ENCODE measurements around the gene C6orf132.
"Not testable (repeated sequence)": the region's sequence is repeated elsewhere in the genome, so short reads cannot be mapped to it uniquely, and the experiment has no call there.

Gene C6orf132

DNA sequence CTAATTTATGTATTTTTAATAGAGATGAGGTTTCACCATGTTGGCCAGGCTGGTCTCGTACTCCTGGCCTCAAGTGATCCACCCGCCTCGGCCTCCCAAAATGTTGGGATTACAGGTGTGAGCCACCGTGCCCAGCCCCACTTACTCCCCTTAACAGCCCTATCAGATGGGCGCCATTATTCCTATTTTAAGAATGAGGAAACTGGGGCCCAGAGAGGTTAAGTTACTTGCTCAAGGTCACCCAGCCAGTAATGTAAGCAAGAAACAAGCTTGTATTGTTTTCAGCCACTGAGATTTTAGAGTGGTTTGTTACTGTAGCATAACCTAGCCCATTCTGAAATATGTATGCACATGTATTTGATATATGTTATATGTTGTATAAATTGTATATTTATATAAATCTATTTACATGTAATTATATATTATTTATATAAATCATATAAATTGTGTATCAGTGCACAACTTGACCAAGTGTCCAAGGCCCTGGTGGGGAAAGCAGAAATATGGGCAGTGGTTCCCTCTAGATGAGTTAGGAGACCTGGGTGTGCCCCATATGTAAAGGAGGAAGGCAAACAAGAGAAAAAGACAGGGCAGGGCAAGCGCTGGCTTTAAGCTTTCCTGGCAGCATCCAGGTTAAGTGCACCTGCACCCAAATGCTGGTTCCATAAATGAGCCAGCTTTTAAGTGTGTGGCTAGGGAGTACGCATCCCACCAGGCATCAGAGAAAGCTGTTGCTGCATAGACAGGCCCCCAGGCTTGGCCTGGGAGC is 29.6 kb upstream of the C6orf132 start:
- in situ Hi-C loops (cut with HindIII; ENCODE audit: low pct_unique_long_range_greater_than_20kb, low sequenced_read_pairs): no loop called here
- DNase-seq (ENCODE audit: low read depth in 1 of 2, low spot score in 1 of 2): no peak
- TF ChIP-seq JUND (IDR thresholded peaks at IDR 0.05; ENCODE audit: low read depth): no peak

- in situ Hi-C loops (cut with HindIII; ENCODE audit: low pct_unique_long_range_greater_than_20kb, low sequenced_read_pairs); DNase-seq (ENCODE audit: low read depth in 1 of 2, low spot score in 1 of 2): not testable (repeated sequence)
Measured at GRCh38 chr6:42169780-42170179, 27.4 kb upstream of the C6orf132 start.

DNA sequence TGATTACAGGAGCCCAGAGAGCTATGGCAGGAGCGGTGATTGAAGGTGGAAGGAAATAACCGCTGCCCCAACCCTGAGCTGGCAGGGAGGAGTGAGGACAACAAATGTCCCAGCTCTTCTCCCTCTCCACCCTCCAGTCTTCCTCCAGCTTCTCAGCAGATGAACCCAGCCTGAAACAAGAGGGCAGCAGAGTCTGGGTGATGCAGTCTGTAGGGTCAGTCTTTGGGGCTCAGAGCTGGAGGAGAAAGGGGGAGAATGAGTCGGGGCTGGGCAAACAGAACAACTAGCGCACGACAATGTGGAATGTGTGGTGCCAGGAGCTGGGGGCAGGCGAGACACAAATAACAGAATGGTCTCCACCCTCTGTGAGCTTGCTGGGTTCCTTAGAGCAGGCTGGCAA is 26.2 kb upstream of the C6orf132 start:
- no peak for DNase-seq (ENCODE audit: low read depth in 1 of 2, low spot score in 1 of 2)
- TF ChIP-seq JUND (IDR thresholded peaks at IDR 0.05; ENCODE audit: low read depth): no peak
- in situ Hi-C loops (cut with HindIII; ENCODE audit: low pct_unique_long_range_greater_than_20kb, low sequenced_read_pairs): no loop called here

DNA sequence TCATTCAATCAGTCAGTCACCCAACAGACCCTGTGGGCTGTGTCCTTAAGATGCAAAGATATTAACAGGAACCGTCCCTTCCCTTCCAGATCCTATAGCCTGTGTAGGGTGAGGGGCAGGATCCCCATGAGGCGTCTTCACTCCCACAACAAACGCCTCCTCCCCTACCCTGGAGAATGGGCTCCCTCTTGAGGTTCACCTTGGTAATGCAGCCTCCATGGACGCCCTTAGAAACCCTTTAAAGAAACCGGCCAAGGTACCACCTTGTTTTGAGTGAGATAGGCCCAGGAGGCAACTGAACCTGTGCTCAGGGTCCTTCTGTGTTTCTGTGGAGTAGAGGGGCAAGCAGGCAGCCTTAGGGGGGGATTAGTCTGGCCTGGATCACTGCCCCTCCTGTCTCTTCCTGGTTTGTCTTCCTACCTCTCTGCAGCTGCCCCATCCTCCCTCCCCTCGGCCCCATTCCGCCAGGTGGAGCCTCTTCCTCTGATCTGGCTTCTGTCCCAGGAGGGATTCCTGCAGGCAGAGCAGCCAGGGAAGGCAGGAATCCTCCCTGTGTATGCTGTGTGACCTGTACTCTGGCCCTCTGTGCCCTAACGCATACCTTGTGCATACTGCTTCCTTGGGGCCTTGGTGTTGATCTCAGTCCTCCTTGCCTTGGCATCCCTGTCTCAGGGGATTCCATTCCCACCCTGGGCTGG is 24.2 kb upstream of the C6orf132 start:
- peak; percentile 81 to 92 for DNase-seq (ENCODE audit: low read depth in 1 of 2, low spot score in 1 of 2)
- in situ Hi-C loops (cut with HindIII; ENCODE audit: low pct_unique_long_range_greater_than_20kb, low sequenced_read_pairs): no loop called here

GRCh38 chr6:42165016-42165415 is 22.6 kb upstream of the C6orf132 start:
- TF ChIP-seq JUND (IDR thresholded peaks at IDR 0.05; ENCODE audit: low read depth): no peak
- in situ Hi-C loops (cut with HindIII; ENCODE audit: low pct_unique_long_range_greater_than_20kb, low sequenced_read_pairs): no loop called here
- no peak for DNase-seq (ENCODE audit: low read depth in 1 of 2, low spot score in 1 of 2)

More for the DNA sequence above, 24.2 kb upstream of the C6orf132 start:
- TF ChIP-seq JUND (IDR thresholded peaks at IDR 0.05; ENCODE audit: low read depth): no peak

DNA sequence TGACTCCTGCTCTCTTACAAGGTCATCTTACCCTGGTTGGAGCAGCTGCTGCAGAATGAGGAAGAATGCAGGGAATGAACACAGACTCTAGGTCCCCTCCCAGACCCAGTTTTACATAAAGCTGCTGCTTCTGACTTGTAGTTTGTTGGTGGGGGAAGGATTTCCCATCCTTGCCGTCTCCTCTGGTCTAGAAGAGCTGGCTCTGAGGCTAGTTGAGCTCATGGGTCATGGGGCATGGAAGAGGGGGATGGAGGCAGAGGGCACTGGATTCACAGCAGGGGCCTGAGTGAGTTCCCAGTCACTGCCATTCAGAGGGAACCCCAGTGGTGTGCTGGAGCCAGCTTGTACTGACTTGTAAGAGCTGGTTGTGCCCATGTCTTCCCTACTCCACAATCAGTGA is 21.6 kb upstream of the C6orf132 start:
- in situ Hi-C loops (cut with HindIII; ENCODE audit: low pct_unique_long_range_greater_than_20kb, low sequenced_read_pairs): no loop called here
- no peak for TF ChIP-seq JUND (IDR thresholded peaks at IDR 0.05; ENCODE audit: low read depth)
- DNase-seq (ENCODE audit: low read depth in 1 of 2, low spot score in 1 of 2): no peak

DNA sequence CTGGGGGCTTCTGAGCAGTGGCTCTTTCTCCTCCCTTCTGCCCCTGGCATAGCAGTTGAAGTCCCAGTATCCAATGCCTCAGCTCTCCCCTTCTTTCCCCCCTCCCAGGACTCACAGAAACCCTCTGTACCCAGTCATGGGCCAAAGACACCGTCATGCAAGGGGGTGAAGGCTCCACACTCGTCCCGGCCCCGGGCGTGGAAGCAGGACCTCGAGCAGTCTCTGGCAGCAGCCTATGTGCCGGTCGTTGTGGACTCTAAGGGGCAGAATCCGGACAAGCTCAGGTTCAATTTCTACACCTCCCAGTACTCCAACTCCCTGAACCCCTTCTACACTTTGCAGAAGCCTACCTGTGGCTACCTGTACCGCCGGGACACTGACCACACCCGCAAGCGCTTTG is 20.4 kb upstream of the C6orf132 start:
- DNase-seq (ENCODE audit: low read depth in 1 of 2, low spot score in 1 of 2): no peak
- no peak for TF ChIP-seq JUND (IDR thresholded peaks at IDR 0.05; ENCODE audit: low read depth)
- in situ Hi-C loops (cut with HindIII; ENCODE audit: low pct_unique_long_range_greater_than_20kb, low sequenced_read_pairs): no loop called here

- in situ Hi-C loops (cut with HindIII; ENCODE audit: low pct_unique_long_range_greater_than_20kb, low sequenced_read_pairs): no loop called here
- no peak for DNase-seq (ENCODE audit: low read depth in 1 of 2, low spot score in 1 of 2)
- no peak for TF ChIP-seq JUND (IDR thresholded peaks at IDR 0.05; ENCODE audit: low read depth)
Measured at GRCh38 chr6:42162384-42162783, 20.0 kb upstream of the C6orf132 start.

DNA sequence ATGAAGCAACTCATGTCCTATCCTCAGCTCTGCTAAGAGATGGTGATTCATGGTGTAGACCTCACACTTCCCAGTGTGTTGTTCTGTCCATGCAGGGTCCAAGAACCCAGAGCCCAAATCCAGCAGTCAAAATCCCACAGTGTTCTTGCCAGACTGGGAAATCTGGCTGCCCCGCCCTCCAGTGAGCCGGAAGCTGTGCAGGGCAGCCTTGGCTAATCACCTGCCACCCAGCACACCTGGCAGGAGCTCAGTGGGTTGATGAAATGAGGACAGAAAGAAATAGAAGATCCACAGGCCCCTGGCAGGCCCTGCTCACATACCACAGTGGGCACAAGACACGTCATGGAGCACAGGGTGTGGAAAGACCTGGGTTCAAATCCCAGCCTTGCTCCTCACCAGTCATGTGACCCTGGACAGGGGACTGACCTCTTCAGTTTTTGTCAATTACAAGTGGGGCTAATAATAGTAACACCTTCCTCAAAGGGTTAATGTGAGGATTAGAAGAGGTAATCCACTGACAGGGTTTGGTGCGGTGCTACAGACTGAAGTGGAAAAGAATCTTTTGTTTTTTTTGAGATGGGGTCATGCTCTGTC is 17.1 kb upstream of the C6orf132 start:
- DNase-seq (ENCODE audit: low read depth in 1 of 2, low spot score in 1 of 2): no peak
- in situ Hi-C loops (cut with HindIII; ENCODE audit: low pct_unique_long_range_greater_than_20kb, low sequenced_read_pairs): no loop called here
- TF ChIP-seq JUND (IDR thresholded peaks at IDR 0.05; ENCODE audit: low read depth): no peak

DNA sequence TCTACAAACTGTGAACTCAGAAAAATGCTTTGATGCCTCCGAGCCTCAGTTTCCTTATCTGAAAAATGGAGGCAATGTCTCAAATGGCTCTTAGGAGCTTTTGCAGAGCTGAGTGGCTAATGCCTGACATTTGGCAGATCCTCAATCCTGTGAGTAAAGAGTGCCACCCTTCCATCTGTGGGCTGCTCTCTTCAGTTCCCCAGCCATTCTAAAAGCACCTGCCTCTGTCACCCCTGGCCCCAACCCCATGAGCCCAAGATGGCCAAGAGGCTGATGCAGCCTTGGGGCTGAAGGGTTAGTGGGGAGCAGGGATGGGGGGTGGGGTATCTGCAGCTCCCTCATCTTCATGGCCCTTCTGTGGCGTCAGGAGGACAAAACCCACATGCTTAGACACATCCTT is 16.2 kb upstream of the C6orf132 start:
- in situ Hi-C loops (cut with HindIII; ENCODE audit: low pct_unique_long_range_greater_than_20kb, low sequenced_read_pairs): no loop called here
- no peak for DNase-seq (ENCODE audit: low read depth in 1 of 2, low spot score in 1 of 2)
- TF ChIP-seq JUND (IDR thresholded peaks at IDR 0.05; ENCODE audit: low read depth): no peak

DNA sequence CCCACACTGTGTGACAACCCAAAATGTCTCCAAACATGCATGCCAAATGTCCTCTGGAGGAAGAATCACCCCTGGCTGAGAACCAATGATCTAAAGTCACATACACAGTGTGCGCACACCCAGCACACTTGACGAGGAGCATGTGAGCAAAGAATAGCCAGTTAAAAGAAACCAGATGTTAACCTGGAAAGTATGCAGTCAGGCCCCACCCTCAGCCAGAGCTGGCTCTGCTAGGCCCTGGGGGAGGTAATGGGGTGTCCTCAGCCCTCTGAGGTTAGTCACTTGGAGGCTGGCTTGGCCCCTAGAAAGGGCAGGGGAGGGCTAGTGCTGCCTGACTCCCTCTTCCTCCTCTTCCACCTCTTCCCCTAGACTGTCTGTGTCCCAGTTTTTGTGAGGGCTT is 15.6 kb upstream of the C6orf132 start:
- no peak for DNase-seq (ENCODE audit: low read depth in 1 of 2, low spot score in 1 of 2)
- no peak for TF ChIP-seq JUND (IDR thresholded peaks at IDR 0.05; ENCODE audit: low read depth)
- in situ Hi-C loops (cut with HindIII; ENCODE audit: low pct_unique_long_range_greater_than_20kb, low sequenced_read_pairs): no loop called here

DNA sequence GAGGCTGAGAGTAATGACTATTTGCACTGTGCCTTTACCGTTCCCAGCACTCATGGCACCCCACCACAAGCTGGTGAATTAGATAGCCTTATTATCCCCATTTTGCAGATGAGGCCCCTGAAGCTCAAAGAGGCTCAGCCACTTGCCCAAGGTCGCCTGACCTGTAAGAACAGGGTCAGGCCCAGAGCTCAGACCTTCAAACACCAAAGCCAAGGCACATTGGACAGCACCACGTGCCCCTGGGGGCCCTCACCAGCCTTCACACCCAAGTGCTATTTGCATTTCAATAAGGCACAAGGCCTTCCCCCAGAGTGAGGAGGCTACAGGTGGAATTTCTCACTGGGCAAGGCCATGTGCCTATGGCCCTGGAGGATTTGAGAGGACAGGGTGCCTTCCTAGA is 14.2 kb upstream of the C6orf132 start:
- in situ Hi-C loops (cut with HindIII; ENCODE audit: low pct_unique_long_range_greater_than_20kb, low sequenced_read_pairs): no loop called here
- TF ChIP-seq JUND (IDR thresholded peaks at IDR 0.05; ENCODE audit: low read depth): no peak
- no peak for DNase-seq (ENCODE audit: low read depth in 1 of 2, low spot score in 1 of 2)

DNA sequence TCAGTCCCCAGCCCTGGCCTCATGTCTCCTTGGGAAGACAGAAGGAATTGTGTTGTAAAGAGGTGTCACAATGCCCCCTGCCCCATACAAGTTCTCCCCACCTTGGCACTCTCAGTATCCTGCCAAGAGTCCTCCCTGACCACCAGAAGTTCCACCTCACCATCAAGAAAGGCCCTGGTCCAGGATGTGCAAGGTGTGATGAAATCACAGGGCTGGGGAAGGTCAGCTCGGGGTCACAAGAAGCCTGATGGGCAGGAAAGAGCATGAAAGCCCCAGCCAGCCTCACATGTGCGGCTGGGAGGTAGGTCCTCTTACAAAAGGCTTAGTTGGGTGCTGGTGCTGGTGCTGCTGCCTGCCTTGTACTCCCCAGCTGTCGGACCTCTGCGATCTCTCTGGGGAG is 12.9 kb upstream of the C6orf132 start:
- DNase-seq (ENCODE audit: low read depth in 1 of 2, low spot score in 1 of 2): no peak
- in situ Hi-C loops (cut with HindIII; ENCODE audit: low pct_unique_long_range_greater_than_20kb, low sequenced_read_pairs): no loop called here

More for the DNA sequence above, 12.9 kb upstream of the C6orf132 start:
- TF ChIP-seq JUND (IDR thresholded peaks at IDR 0.05; ENCODE audit: low read depth): no peak
